CD4-positive, alpha-beta T cell treated with Interleukin-17A for 1 hour (primary cell): Measurements from ENCODE around the gene PIAS1.
"Not testable (repeated sequence)": the region's sequence is repeated elsewhere in the genome, so short reads cannot be mapped to it uniquely, and the experiment has no call there.

ENCODE experiments used
- DNase-seq: peaks from one replicate; pipeline ENCODE4 v3.0.0-alpha.2; 2020

Gene PIAS1

GRCh38 chr15:68053701-68054627 lies at the start of gene PIAS1:
Gene PIAS1, plus strand, starts transcription at chr15:68054315. Its CDS starts 12 bp downstream, at chr15:68054327.
- DNase-seq, result peak; percentile 95

- DNase-seq, result not testable (repeated sequence)
These were observed 46.5 kb upstream of the PIAS1 start for GRCh38 chr15:68007642-68008041.

- DNase-seq, result no peak
These were observed 43.6 kb upstream of the PIAS1 start for GRCh38 chr15:68010361-68011153.

GRCh38 chr15:68012911-68013310 lies 41.2 kb upstream of the PIAS1 start:
- no peak for DNase-seq

- DNase-seq, result no peak
These were observed 39.9 kb upstream of the PIAS1 start for GRCh38 chr15:68014219-68014618.

- DNase-seq, result no peak
These were observed 38.9 kb upstream of the PIAS1 start for GRCh38 chr15:68015244-68015643.

- no peak for DNase-seq
These were observed 36.9 kb upstream of the PIAS1 start for GRCh38 chr15:68017201-68017600.

GRCh38 chr15:68018797-68019444 lies 35.2 kb upstream of the PIAS1 start:
- no peak for DNase-seq

GRCh38 chr15:68019814-68020525 lies 34.1 kb upstream of the PIAS1 start:
- no peak for DNase-seq

- no peak for DNase-seq
These were observed 33.4 kb upstream of the PIAS1 start for GRCh38 chr15:68020685-68021084.

- DNase-seq, result no peak
These were observed 32.1 kb upstream of the PIAS1 start for GRCh38 chr15:68022061-68022460.

GRCh38 chr15:68023307-68024101 lies 30.6 kb upstream of the PIAS1 start:
- DNase-seq, result no peak

- no peak for DNase-seq
These were observed 28.2 kb upstream of the PIAS1 start for GRCh38 chr15:68025835-68026424.

- no peak for DNase-seq
These were observed 26.7 kb upstream of the PIAS1 start for GRCh38 chr15:68027388-68027787.

- DNase-seq, result no peak
These were observed 25.8 kb upstream of the PIAS1 start for GRCh38 chr15:68028137-68028887.

- no peak for DNase-seq
These were observed 25.3 kb upstream of the PIAS1 start for GRCh38 chr15:68028888-68029207.

GRCh38 chr15:68029959-68030358 lies 24.2 kb upstream of the PIAS1 start:
- no peak for DNase-seq

- DNase-seq, result no peak
These were observed 22.7 kb upstream of the PIAS1 start for GRCh38 chr15:68031404-68031803.

- DNase-seq, result peak; percentile 21
These were observed 21.4 kb upstream of the PIAS1 start for GRCh38 chr15:68032672-68033071.

- DNase-seq, result no peak
These were observed 20.0 kb upstream of the PIAS1 start for GRCh38 chr15:68034081-68034480.
